ENCODE data around the gene REM2.

REM2 gene

GRCh38 chr14:22882064-22882463 lies 958 bp upstream of the REM2 start:
- peaks cover 35% of the 10 kb centered on the region for H3K4me1 Mint-ChIP-seq
- ATAC-seq (no peak), DNase-seq (no peak)
- H3K27me3 Mint-ChIP-seq, result peaks cover 14% of the 10 kb centered on the region
- H3K4me3 Mint-ChIP-seq, result no peak overlapping the region
- no peak overlapping the region for H3K27ac Mint-ChIP-seq
- H3K9me3 Mint-ChIP-seq, result no peaks in the 10 kb centered on the region

GRCh38 chr14:22882529-22883172 lies 371 bp upstream of the REM2 start:
- DNase-seq (no peak), ATAC-seq (no peak)
- H3K4me1 Mint-ChIP-seq, result peaks cover 41% of the 10 kb centered on the region
- no peaks in the 10 kb centered on the region for H3K9me3 Mint-ChIP-seq
- peaks cover 14% of the 10 kb centered on the region for H3K27me3 Mint-ChIP-seq
- no peak overlapping the region for H3K27ac Mint-ChIP-seq
- H3K4me3 Mint-ChIP-seq, result no peak overlapping the region

GRCh38 chr14:22884076-22884737 lies 1.2 kb downstream of the REM2 start:
- peaks cover 51% of the 10 kb centered on the region for H3K4me1 Mint-ChIP-seq
- peaks cover 14% of the 10 kb centered on the region for H3K27me3 Mint-ChIP-seq
- H3K9me3 Mint-ChIP-seq, result no peaks in the 10 kb centered on the region
- no peak overlapping the region for H3K27ac Mint-ChIP-seq
- ATAC-seq, result no peak
- H3K4me3 Mint-ChIP-seq, result no peak overlapping the region
- DNase-seq, result no peak

- DNase-seq (no peak), ATAC-seq (no peak)
- H3K4me3 Mint-ChIP-seq, result no peak overlapping the region
- H3K27me3 Mint-ChIP-seq, result peaks cover 14% of the 10 kb centered on the region
- peaks cover 55% of the 10 kb centered on the region for H3K4me1 Mint-ChIP-seq
- H3K27ac Mint-ChIP-seq, result no peak overlapping the region
- H3K9me3 Mint-ChIP-seq, result no peaks in the 10 kb centered on the region
Observed at GRCh38 chr14:22884738-22885523, 1.9 kb downstream of the REM2 start.

- Mint-ChIP-seq H3K27me3 (peaks cover 14% of the 10 kb centered on the region), H3K4me3 (peak overlapping the region; percentile 42 to 78), H3K9me3 (no peaks in the 10 kb centered on the region), H3K4me1 (peaks cover 62% of the 10 kb centered on the region), H3K27ac (no peak overlapping the region)
- ATAC-seq (no peak), DNase-seq (no peak)
Observed at GRCh38 chr14:22885975-22886374, 3.0 kb downstream of the REM2 start.

- peak; percentile 78 to 87 for DNase-seq
- Mint-ChIP-seq H3K4me3 (peak overlapping the region; percentile 78 to 93), H3K27me3 (peaks cover 14% of the 10 kb centered on the region), H3K4me1 (peaks cover 62% of the 10 kb centered on the region), H3K27ac (peak overlapping the region; percentile 95), H3K9me3 (no peaks in the 10 kb centered on the region)
- ATAC-seq, result peak; percentile 86
Observed at GRCh38 chr14:22886500-22887259, 3.7 kb downstream of the REM2 start.

- peak overlapping the region; percentile 95 for H3K27ac Mint-ChIP-seq
- peaks cover 62% of the 10 kb centered on the region for H3K4me1 Mint-ChIP-seq
- ATAC-seq (peak; percentile 46), DNase-seq (peak in 1 of 2 donors; percentile 60)
- H3K9me3 Mint-ChIP-seq, result no peaks in the 10 kb centered on the region
- H3K4me3 Mint-ChIP-seq, result peak overlapping the region; percentile 78 to 93
- peaks cover 14% of the 10 kb centered on the region for H3K27me3 Mint-ChIP-seq
Observed at GRCh38 chr14:22887260-22887989, 4.4 kb downstream of the REM2 start.

- Mint-ChIP-seq H3K4me1 (peaks cover 57% of the 10 kb centered on the region), H3K4me3 (peak overlapping the region; percentile 78 to 93)
Observed at GRCh38 chr14:22887990-22888378, 5.0 kb downstream of the REM2 start.

GRCh38 chr14:22888662-22889061 lies 5.6 kb downstream of the REM2 start:
- Mint-ChIP-seq H3K4me1 (peaks cover 50% of the 10 kb centered on the region), H3K4me3 (no peak overlapping the region), H3K9me3 (no peaks in the 10 kb centered on the region), H3K27me3 (peaks cover 14% of the 10 kb centered on the region), H3K27ac (no peak overlapping the region)
- ATAC-seq (no peak), DNase-seq (no peak)

More at GRCh38 chr14:22887990-22888378, 5.0 kb downstream of the REM2 start:
- ATAC-seq (no peak), DNase-seq (peak; percentile 37 to 42)
- Mint-ChIP-seq H3K9me3 (no peaks in the 10 kb centered on the region), H3K27me3 (peaks cover 14% of the 10 kb centered on the region), H3K27ac (no peak overlapping the region)

- no peak for ATAC-seq
- H3K27ac Mint-ChIP-seq, result no peak overlapping the region
Observed at GRCh38 chr14:22890416-22890815, 7.4 kb downstream of the REM2 start.

GRCh38 chr14:22892488-22892887 lies 9.5 kb downstream of the REM2 start:
- no peak for DNase-seq
- ATAC-seq, result no peak
- no peak overlapping the region for H3K4me3 Mint-ChIP-seq
- H3K27ac Mint-ChIP-seq, result peak overlapping the region in 1 of 2 donors; percentile 43
- H3K4me1 Mint-ChIP-seq, result peaks cover 23% of the 10 kb centered on the region
- no peaks in the 10 kb centered on the region for H3K9me3 Mint-ChIP-seq
- no peaks in the 10 kb centered on the region for H3K27me3 Mint-ChIP-seq

More at GRCh38 chr14:22890416-22890815, 7.4 kb downstream of the REM2 start:
- no peaks in the 10 kb centered on the region for H3K9me3 Mint-ChIP-seq
- H3K4me1 Mint-ChIP-seq, result peaks cover 35% of the 10 kb centered on the region
- no peak for DNase-seq
- H3K27me3 Mint-ChIP-seq, result peaks cover 6% of the 10 kb centered on the region
- no peak overlapping the region for H3K4me3 Mint-ChIP-seq

- H3K4me1 Mint-ChIP-seq, result peaks cover 21% of the 10 kb centered on the region
- H3K27me3 Mint-ChIP-seq, result no peaks in the 10 kb centered on the region
- no peak overlapping the region for H3K27ac Mint-ChIP-seq
- no peak for DNase-seq
- ATAC-seq, result no peak
- no peaks in the 10 kb centered on the region for H3K9me3 Mint-ChIP-seq
- H3K4me3 Mint-ChIP-seq, result no peak overlapping the region
Observed at GRCh38 chr14:22893706-22894105, 10.7 kb downstream of the REM2 start.

- H3K27me3 Mint-ChIP-seq, result no peaks in the 10 kb centered on the region
- no peaks in the 10 kb centered on the region for H3K9me3 Mint-ChIP-seq
- ATAC-seq (no peak), DNase-seq (no peak)
- H3K27ac Mint-ChIP-seq, result no peak overlapping the region
- H3K4me1 Mint-ChIP-seq, result peaks cover 17% of the 10 kb centered on the region
- H3K4me3 Mint-ChIP-seq, result no peak overlapping the region
Observed at GRCh38 chr14:22895402-22895801, 12.4 kb downstream of the REM2 start.

- Mint-ChIP-seq H3K4me3 (no peak overlapping the region), H3K9me3 (no peaks in the 10 kb centered on the region), H3K27ac (no peak overlapping the region), H3K27me3 (no peaks in the 10 kb centered on the region), H3K4me1 (peaks cover 23% of the 10 kb centered on the region)
- ATAC-seq, result no peak
- no peak for DNase-seq
Observed at GRCh38 chr14:22896356-22896755, 13.3 kb downstream of the REM2 start.

GRCh38 chr14:22896760-22897159 lies 13.7 kb downstream of the REM2 start:
- no peaks in the 10 kb centered on the region for H3K9me3 Mint-ChIP-seq
- no peaks in the 10 kb centered on the region for H3K27me3 Mint-ChIP-seq
- DNase-seq (no peak), ATAC-seq (no peak)
- H3K4me1 Mint-ChIP-seq, result peaks cover 26% of the 10 kb centered on the region
- no peak overlapping the region for H3K4me3 Mint-ChIP-seq
- H3K27ac Mint-ChIP-seq, result peak overlapping the region in 1 of 2 donors; percentile 3

Data from stimulated activated naive CD8-positive, alpha-beta T cell treated with anti-CD3 and anti-CD28 coated beads, Interleukin-15, amount 100 ng/mL, for 72 hours (primary cell).